Embryonic facial prominence (tissue), 1 donor: ENCODE measurements around the gene HEYL.

Experiments
- DNase-seq: peaks from one replicate; pipeline ENCODE4 v3.0.0-alpha.2; 2016; ENCODE audit errors: extremely low spot score

HEYL gene

GRCh38 chr1:39639305-39640130 lies at the start of gene HEYL:
TSS of gene HEYL (minus strand) at chr1:39639643. CDS start at chr1:39639625, 18 bp downstream.
- no peak for DNase-seq

- DNase-seq: no peak
These were observed 49.8 kb upstream of the HEYL start for GRCh38 chr1:39689214-39689613.

GRCh38 chr1:39688706-39689105 lies 49.3 kb upstream of the HEYL start:
- DNase-seq: no peak

- no peak for DNase-seq
These were observed 47.8 kb upstream of the HEYL start for GRCh38 chr1:39687243-39687642.

GRCh38 chr1:39685071-39685470 lies 45.6 kb upstream of the HEYL start:
- no peak for DNase-seq

- DNase-seq: no peak
These were observed 44.8 kb upstream of the HEYL start for GRCh38 chr1:39684313-39684664.

GRCh38 chr1:39683591-39684312 lies 44.3 kb upstream of the HEYL start:
- DNase-seq: no peak

GRCh38 chr1:39681999-39682398 lies 42.6 kb upstream of the HEYL start:
- DNase-seq: no peak

- no peak for DNase-seq
These were observed 41.9 kb upstream of the HEYL start for GRCh38 chr1:39681294-39681693.

GRCh38 chr1:39680751-39681150 lies 41.3 kb upstream of the HEYL start:
- no peak for DNase-seq

- DNase-seq: no peak
These were observed 40.4 kb upstream of the HEYL start for GRCh38 chr1:39679821-39680220.

GRCh38 chr1:39678889-39679288 lies 39.4 kb upstream of the HEYL start:
- no peak for DNase-seq

- no peak for DNase-seq
These were observed 38.2 kb upstream of the HEYL start for GRCh38 chr1:39677645-39678044.

GRCh38 chr1:39676948-39677548 lies 37.6 kb upstream of the HEYL start:
- no peak for DNase-seq

GRCh38 chr1:39675220-39675619 lies 35.8 kb upstream of the HEYL start:
- no peak for DNase-seq

- DNase-seq: no peak
These were observed 33.8 kb upstream of the HEYL start for GRCh38 chr1:39673215-39673614.

GRCh38 chr1:39672551-39672947 lies 33.1 kb upstream of the HEYL start:
- DNase-seq: no peak

- no peak for DNase-seq
These were observed 32.5 kb upstream of the HEYL start, which contains the start of gene NT5C1A for GRCh38 chr1:39671793-39672550. TSS of gene NT5C1A (minus strand) at chr1:39672107. CDS start at chr1:39672038, 69 bp downstream.

- DNase-seq: no peak
These were observed 32.0 kb upstream of the HEYL start for GRCh38 chr1:39671433-39671792.

- DNase-seq: no peak
These were observed 31.2 kb upstream of the HEYL start for GRCh38 chr1:39670689-39671088.

- no peak for DNase-seq
These were observed 29.5 kb upstream of the HEYL start for GRCh38 chr1:39668894-39669293.

- no peak for DNase-seq
These were observed 28.7 kb upstream of the HEYL start for GRCh38 chr1:39668111-39668510.
